Osteoblast (primary cell): Measurements from ENCODE around the gene KISS1. TPM values are rescaled to one million over a fixed set of nuclear protein-coding genes. Genes with fewer than 3 reads are reported as not detected.

Experiments used
- DNase-seq: peaks from one replicate; pipeline ENCODE4 v3.0.0; 2011; ENCODE audit warnings: low spot score, mixed read lengths; ENCODE audit not compliant: insufficient read length; ENCODE audit errors: missing footprints
- H2AFZ ChIP-seq: 2 replicates; pipeline ENCODE4 v1.6.0; 2011; ENCODE audit warnings: mild to moderate bottlenecking, low read length
- H3K27ac ChIP-seq: 2 replicates; pipeline ENCODE4 v1.5.1; 2011; ENCODE audit warnings: mild to moderate bottlenecking, low read depth, low read length, moderate library complexity
- H3K27me3 ChIP-seq: 2 replicates; pipeline ENCODE4 v1.6.0; 2012; ENCODE audit warnings: mild to moderate bottlenecking, control low read depth, inconsistent platforms, low read length, moderate library complexity; ENCODE audit not compliant: insufficient read depth
- H3K36me3 ChIP-seq: 2 replicates; pipeline ENCODE4 v1.5.1; 2011; ENCODE audit warnings: mild to moderate bottlenecking, low read length, control low read depth, moderate library complexity; ENCODE audit not compliant: insufficient read depth
- H3K4me1 ChIP-seq: 2 replicates; pipeline ENCODE4 v1.5.1; 2011; ENCODE audit warnings: mild to moderate bottlenecking, low read length, control low read depth, moderate library complexity; ENCODE audit not compliant: insufficient read depth
- H3K4me2 ChIP-seq: 2 replicates; pipeline ENCODE4 v1.6.0; 2011; ENCODE audit warnings: mild to moderate bottlenecking, low read length; ENCODE audit not compliant: insufficient read depth
- H3K4me3 ChIP-seq: fragments of 200-600 bp; sonication (generic); 3 replicates; pipeline ENCODE4 v1.5.1; 2012; ENCODE audit warnings: mild to moderate bottlenecking, low read length, inconsistent platforms; ENCODE audit not compliant: insufficient read depth
- H3K79me2 ChIP-seq: 2 replicates; pipeline ENCODE4 v1.6.0; 2012; ENCODE audit warnings: mild to moderate bottlenecking, low read length, control low read depth, inconsistent platforms; ENCODE audit not compliant: insufficient read depth
- H3K9me3 ChIP-seq: 2 replicates; pipeline ENCODE4 v1.5.1; 2011; ENCODE audit warnings: low read depth, low read length, control low read depth
- H4K20me1 ChIP-seq: 2 replicates; pipeline ENCODE4 v1.6.0; 2012; ENCODE audit warnings: mild to moderate bottlenecking, low read length, control low read depth; ENCODE audit not compliant: insufficient read depth
- CTCF ChIP-seq: IDR thresholded peaks from 2 replicates; pipeline ENCODE4 v1.5.1; 2011; ENCODE audit warnings: mild to moderate bottlenecking, low read depth, low read length, moderate library complexity; ENCODE audit errors: extremely low read depth
- total RNA-seq: library from RNA; depleted of rRNA; stranded (reverse); fragments of >200 nt; gene quantifications from 2 replicates; pipeline ENCODE4 v1.2.3, GENCODE V29; 2012

KISS1 gene
- total RNA-seq, 1 donor = not detected

- DNase-seq = peak; percentile 62
- no peaks in the 10 kb centered on the region for H3K36me3 ChIP-seq
- no peak overlapping the region for H3K4me2 ChIP-seq
- no peaks in the 10 kb centered on the region for H4K20me1 ChIP-seq
- H3K79me2 ChIP-seq = no peaks in the 10 kb centered on the region
- H3K27me3 ChIP-seq = peaks cover 35% of the 10 kb centered on the region
- no peak overlapping the region for H3K27ac ChIP-seq
- no peak for TF ChIP-seq CTCF
- H3K4me1 ChIP-seq = no peaks in the 10 kb centered on the region
- H3K4me3 ChIP-seq = no peak overlapping the region
- H2AFZ ChIP-seq = no peak overlapping the region
- H3K9me3 ChIP-seq = no peaks in the 10 kb centered on the region
Measured at GRCh38 chr1:204149107-204149506, 47.2 kb downstream of the KISS1 start.

DNA sequence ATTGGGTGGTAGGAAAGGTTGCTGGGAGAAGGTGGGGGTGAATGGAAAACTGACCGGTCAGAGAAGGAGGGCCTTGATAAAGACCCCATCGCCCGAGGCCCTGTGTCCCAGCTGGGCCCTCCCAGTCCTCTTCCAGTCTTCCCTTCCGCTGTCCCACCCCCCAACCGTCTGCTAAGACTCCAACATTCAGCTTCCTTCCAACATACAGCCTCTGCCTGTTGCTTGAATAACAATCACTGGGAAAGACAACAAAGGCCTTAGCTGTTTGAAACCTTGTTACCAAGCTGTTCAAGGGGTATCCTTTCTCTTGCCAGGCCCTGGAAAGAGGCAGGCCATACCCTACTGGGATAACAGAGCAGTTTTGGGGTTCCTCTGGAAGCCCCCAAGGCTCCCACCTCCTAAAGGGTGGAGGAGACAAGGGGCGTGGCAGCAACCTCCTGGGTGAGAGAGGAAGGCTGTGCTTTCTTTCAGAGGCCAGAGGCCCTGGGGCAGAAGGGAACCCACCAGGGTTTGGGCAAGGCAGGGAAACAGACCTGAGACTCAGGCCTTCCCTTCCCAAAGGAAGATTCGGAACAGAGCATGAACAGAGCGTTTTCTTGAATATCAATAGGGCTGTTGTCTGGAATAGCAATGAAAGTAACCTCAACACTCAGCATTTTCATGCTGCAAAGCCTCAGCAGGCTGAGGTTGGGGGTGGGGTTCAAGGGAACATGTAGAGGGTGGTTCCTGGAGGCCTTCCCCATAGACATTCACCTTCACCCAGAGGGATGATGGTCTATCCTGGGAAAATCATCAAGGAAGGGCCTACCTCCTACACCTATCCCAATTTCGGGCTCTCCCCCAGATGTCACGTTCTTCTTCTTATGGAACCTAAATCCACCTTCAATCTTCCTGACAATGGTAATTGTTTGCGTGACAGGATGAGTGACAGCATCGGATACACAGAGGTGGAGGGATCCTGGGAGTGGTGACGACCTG lies 48.6 kb downstream of the KISS1 start:
- H3K79me2 ChIP-seq = no peaks in the 10 kb centered on the region
- H3K9me3 ChIP-seq = no peaks in the 10 kb centered on the region

DNA sequence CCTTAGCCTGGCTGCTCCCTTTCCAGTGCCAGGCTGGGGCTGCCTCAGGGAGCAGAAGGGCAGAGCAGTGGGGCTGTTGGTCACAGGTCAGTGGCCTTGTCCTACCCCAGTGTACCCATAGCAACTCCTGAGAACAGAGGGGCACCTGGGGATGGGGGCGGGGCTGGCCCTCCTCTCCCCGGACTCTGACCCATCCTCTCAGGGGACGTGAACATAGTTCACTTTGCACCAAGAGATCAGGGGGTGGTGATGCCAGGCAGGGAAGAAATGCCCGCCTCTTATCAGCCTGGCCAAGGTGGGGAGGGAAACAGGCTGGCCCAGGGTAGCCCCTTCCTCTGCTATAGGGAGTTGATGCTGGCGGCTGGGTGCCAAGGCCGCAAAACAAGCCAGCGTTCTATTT lies 49.3 kb downstream of the KISS1 start:
- Histone ChIP-seq H3K4me3 (no peak overlapping the region), H3K27me3 (peaks cover 27% of the 10 kb centered on the region), H3K9me3 (no peaks in the 10 kb centered on the region), H2AFZ (no peak overlapping the region), H3K4me1 (no peaks in the 10 kb centered on the region), H4K20me1 (no peaks in the 10 kb centered on the region), H3K79me2 (no peaks in the 10 kb centered on the region), H3K27ac (no peak overlapping the region), H3K36me3 (no peaks in the 10 kb centered on the region), H3K4me2 (no peak overlapping the region)
- no peak for TF ChIP-seq CTCF
- DNase-seq = peak; percentile 37

More for the DNA sequence above, 48.6 kb downstream of the KISS1 start:
- Histone ChIP-seq H3K27me3 (peaks cover 30% of the 10 kb centered on the region), H3K36me3 (no peaks in the 10 kb centered on the region), H3K27ac (no peak overlapping the region), H2AFZ (no peak overlapping the region), H3K4me3 (no peak overlapping the region), H3K4me1 (no peaks in the 10 kb centered on the region), H3K4me2 (no peak overlapping the region), H4K20me1 (no peaks in the 10 kb centered on the region)
- TF ChIP-seq CTCF = no peak
- peak; percentile 46 for DNase-seq

DNA sequence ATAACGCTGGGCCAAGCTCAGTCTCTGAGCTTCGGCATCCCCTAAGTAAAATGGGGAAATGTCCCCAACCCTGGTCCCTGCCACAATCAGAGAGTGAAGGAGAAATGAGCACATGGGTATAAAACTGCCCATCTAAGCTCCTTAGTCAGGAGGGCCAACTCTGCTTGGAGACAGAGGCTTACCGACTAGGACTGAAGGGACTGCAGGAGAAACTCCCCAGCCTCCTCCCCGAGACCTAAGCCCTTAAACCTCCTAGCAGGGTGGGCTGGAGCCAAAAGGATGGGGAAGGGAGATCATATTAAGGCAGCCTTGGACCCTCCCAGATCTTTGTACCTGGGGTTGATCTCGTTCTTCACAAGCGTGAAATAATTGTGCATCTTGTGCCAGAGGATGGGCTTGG lies 50.0 kb downstream of the KISS1 start:
- DNase-seq = peak; percentile 56
- H3K9me3 ChIP-seq = no peaks in the 10 kb centered on the region
- no peaks in the 10 kb centered on the region for H3K36me3 ChIP-seq
- no peak overlapping the region for H3K27ac ChIP-seq
- H3K4me3 ChIP-seq = no peak overlapping the region
- no peaks in the 10 kb centered on the region for H3K4me1 ChIP-seq
- H3K4me2 ChIP-seq = no peak overlapping the region
- no peak overlapping the region for H2AFZ ChIP-seq
- H3K79me2 ChIP-seq = no peaks in the 10 kb centered on the region
- TF ChIP-seq CTCF = no peak
- H4K20me1 ChIP-seq = no peaks in the 10 kb centered on the region
- peaks cover 24% of the 10 kb centered on the region for H3K27me3 ChIP-seq
